GM19438 (cell line): ENCODE measurements around the gene ADCY9.
"Not testable (repeated sequence)": the region's sequence is repeated elsewhere in the genome, so short reads cannot be mapped to it uniquely, and the experiment has no call there.

Source experiments
- ATAC-seq: cut with Tn5 transposase; IDR thresholded peaks from one replicate; pipeline ENCODE4 v1.9.1; 2021; ENCODE audit warnings: low read depth; ENCODE audit not compliant: unreplicated experiment

ADCY9 gene

DNA sequence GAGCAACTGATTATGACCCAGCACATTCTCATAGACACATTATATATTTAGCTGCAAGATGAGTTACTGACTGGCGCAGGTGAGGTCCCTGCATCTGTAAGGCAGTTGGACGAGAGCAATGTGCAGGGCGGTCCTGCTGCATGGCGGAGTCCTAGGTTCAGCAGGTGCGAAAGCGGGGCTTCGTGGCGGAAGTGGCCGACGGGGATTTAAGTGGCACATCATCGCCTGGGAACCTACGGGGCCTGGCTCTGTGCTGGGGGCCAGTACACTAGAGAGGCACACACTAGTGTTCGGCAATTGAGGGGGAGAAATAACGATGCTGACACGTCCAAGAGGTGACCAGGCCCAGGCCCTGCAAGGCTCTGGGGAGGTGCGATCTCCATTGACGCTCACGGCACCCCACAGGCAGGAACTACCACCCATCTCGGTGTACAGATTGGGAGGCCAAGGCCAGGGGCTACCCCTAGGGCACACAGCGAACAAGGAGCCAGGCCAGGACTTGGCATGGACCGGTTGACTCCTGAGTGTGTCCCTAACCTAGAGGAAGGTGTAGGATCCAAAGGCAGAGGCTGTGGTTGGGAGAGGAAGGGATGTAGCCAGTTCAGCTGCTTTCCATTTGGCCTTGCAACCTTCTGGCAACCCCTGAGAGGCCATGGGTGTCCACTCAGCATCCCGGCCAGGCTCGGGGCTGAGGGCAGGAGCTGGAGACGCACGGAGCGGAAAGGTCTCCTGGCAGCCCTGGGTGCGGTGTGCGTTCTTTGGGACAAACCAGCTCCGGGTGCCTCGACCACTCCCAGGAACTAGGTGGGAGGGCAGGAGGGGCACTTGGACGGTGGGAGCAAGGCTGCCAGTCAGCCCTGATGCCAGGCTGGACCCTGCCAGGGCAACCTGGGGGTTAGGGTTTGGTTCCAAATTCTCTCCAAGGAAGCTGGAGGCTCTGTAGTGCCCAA lies 131.9 kb downstream of the ADCY9 start:
- ATAC-seq = no peak

DNA sequence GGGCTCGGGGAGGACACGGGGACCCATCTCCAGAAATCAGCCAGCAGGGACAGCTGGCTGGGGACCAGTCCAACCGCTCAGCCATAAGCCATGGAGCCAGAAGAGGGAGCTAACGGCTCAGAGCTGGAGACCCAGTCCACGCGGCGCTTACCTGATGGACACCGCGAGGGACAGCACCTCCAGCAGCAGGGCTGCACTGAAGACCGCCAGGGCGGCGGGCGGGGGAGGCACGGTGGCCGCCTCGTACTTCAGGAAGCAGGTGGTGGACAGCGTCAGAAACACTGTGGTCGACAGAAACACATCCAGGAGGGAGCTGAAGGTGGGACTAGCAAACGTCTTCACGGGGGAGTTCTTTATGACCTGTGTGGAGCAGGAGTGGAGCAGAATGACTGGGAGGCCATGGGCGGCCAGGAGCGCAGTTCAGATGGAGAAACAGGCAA lies 133.1 kb downstream of the ADCY9 start:
- no peak for ATAC-seq

GRCh38 chr16:3982216-3982615 lies 134.0 kb downstream of the ADCY9 start:
- ATAC-seq = no peak

DNA sequence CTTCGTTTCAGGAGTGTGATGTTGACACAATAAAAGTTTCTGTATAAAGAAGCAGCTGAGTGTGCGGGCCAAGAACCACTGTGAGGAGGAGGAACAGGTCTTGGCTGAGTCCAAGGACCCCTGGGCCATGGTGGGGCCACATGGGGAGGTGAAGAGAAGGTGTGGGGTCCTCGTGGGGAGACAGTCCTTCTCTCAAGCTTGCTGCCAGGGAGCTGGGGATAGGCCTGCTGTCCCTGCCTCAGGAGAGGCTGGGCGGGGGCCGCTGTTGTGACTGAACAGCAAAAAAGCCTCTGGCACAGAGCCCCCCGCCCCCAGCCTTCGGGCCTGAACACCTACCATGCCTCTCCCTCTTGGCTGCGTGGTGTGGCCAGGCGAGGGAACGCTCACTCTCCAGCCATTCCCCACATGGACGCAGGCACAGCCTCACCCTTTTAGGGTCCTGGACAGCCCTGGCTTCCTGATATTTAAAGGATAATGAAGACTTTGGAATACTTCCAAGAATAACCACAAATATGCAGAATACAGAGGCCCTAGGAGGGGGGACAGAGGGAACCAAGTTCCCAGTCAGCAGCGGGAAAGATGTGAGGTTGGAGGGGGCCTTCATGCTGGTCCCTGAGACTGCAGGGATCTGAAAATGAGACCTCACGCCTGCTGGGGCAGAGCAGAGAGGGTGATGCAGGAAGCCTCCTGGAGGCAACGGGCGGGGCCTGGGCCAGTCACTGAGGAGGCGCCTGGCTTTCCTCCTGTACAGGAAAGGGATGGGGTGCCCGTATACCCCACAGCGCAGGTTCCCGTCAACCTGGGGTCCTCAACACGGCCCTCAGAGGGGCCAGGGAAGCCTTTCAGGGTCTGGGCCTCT lies 135.8 kb downstream of the ADCY9 start:
- ATAC-seq = no peak

DNA sequence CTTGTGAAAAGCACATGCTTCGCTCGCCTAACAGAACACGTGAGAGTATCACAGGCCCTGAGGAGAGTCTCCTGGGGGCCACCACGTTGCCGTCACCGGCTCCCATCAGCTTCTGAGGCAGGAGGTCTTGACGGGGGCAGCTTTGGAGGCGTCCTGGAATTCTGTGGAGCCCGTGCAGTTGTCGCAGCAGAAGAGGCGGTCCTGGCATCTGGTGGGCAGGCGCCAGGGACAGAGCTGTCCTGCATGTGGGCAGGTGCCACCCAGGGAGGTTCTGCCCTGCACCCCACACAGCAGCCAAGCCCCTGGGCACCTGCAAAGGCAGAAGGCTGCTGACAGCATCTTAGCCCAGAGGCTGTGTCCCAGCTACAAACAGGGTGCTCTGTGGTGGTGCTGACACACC lies 136.7 kb downstream of the ADCY9 start:
- no peak for ATAC-seq

DNA sequence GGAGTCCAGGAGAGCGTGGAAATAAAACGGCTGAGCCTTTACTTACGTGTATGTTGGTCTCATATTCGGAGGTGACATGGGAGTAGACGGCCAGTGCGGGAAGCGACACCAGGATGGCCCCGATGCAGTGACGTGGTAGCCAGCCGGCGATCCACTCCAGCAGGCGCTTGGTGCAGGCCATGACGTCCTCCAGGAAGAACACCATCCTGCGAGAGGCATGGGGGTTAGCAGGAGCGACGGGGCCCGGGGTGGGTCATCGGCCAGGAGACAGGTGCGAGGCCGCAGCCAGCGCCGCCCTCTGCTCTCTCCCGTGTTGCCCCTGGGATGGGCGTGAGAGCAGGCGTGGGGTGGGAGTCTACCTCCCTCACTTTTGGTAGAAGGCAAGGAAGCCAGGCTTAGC lies 137.2 kb downstream of the ADCY9 start:
- no peak for ATAC-seq

- no peak for ATAC-seq
Observed at GRCh38 chr16:3977376-3977775, 138.9 kb downstream of the ADCY9 start.

- no peak for ATAC-seq
Observed at GRCh38 chr16:3974751-3975150, 141.5 kb downstream of the ADCY9 start.

GRCh38 chr16:3971706-3972105 lies 144.5 kb downstream of the ADCY9 start:
- no peak for ATAC-seq

- no peak for ATAC-seq
Observed at GRCh38 chr16:3971261-3971660, 145.0 kb downstream of the ADCY9 start.

- ATAC-seq = no peak
Observed at GRCh38 chr16:3968551-3968950, 147.7 kb downstream of the ADCY9 start.

- ATAC-seq = no peak
Observed at GRCh38 chr16:3966681-3967080, 149.6 kb downstream of the ADCY9 start.

- ATAC-seq = no peak
Observed at GRCh38 chr16:3965781-3966582, 150.3 kb downstream of the ADCY9 start.

- no peak for ATAC-seq
Observed at GRCh38 chr16:3965306-3965705, 150.9 kb downstream of the ADCY9 start.

- no peak for ATAC-seq
Observed at GRCh38 chr16:3964686-3965290, 151.5 kb downstream of the ADCY9 start.

GRCh38 chr16:3963886-3964685 lies 152.2 kb downstream of the ADCY9 start:
- no peak for ATAC-seq

GRCh38 chr16:3963203-3963602 lies 153.0 kb downstream of the ADCY9 start:
- ATAC-seq = no peak

DNA sequence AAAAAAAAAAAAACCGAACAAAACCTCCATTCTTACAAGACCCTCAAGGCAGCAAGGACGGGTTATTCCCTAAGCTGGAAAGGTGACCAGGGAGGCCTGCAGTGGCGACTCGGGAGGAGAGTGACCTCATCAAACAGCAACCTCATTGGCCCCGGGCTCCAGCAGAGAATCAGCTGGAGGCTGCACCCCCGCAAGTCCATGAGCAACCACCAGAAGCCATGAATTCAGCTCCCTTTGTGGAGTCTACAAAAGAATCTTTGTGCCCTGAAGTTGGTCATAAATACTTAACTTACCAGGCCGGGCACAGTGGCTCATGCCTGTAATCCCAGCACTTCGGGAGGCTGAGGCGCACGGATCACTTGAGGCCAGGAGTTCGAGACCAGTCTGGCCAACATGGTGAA lies 154.8 kb downstream of the ADCY9 start:
- no peak for ATAC-seq

GRCh38 chr16:3959926-3960590 lies 156.2 kb downstream of the ADCY9 start:
- ATAC-seq = not testable (repeated sequence)
